Ovary (tissue), 9 donors: ENCODE results near the gene RGS9. TPM values are rescaled to one million over a fixed set of nuclear protein-coding genes. Genes with fewer than 3 reads are reported as not detected.

Source experiments
- DNase-seq, 5 donors: peaks; one replicate each; pipeline ENCODE4 v3.0.0-alpha.2; 2019 to 2020
- H3K27ac ChIP-seq, 2 donors: fragments of 200-600 bp; one replicate each; pipeline versions ENCODE4 v1.5.1 to v1.8.0; 2019 to 2022
- H3K27me3 ChIP-seq: fragments of 200-600 bp; one replicate; pipeline ENCODE4 v1.8.0; 2022
- H3K36me3 ChIP-seq: fragments of 200-600 bp; sonication (generic); one replicate; pipeline ENCODE4 v1.5.1; 2019
- H3K4me1 ChIP-seq: one replicate; pipeline ENCODE4 v1.8.1; 2013; ENCODE audit warnings: mild to moderate bottlenecking, moderate library complexity; ENCODE audit not compliant: insufficient read depth
- H3K4me3 ChIP-seq: fragments of 200-600 bp; sonication (generic); one replicate; pipeline ENCODE4 v1.5.1; 2017
- H3K9me3 ChIP-seq, 2 donors: fragments of 200-600 bp in 1 of 2; sonication (generic) in 1 of 2; one replicate each; pipeline versions ENCODE4 v1.5.1 to v1.8.1; 2013 to 2019; ENCODE audit warnings: mild to moderate bottlenecking in 1 of 2, moderate library complexity in 1 of 2
- CTCF ChIP-seq, 3 donors: fragments of 450-650 bp in 2 of 3; fragments of 200-600 bp in 1 of 3; IDR thresholded peaks; one replicate each; pipeline versions ENCODE4 v1.5.1 to v1.8.0; 2016 to 2022; ENCODE audit warnings: antibody characterized with exemption in 3 of 3, mild to moderate bottlenecking in 1 of 3
- EP300 ChIP-seq: sonication (generic); formaldehyde crosslinking; IDR thresholded peaks from one replicate; pipeline ENCODE4 v1.6.1; 2017; ENCODE audit warnings: antibody characterized with exemption
- POLR2A ChIP-seq: fragments of 450-650 bp; IDR thresholded peaks from one replicate; pipeline ENCODE4 v1.6.1; 2017; ENCODE audit warnings: antibody characterized with exemption, mild to moderate bottlenecking, moderate library complexity
- WGBS, 3 donors: extraction: QIAGEN DNeasy Blood & Tissue Kit in 1 of 3; methylation state at CpG; one replicate each; pipeline versions ENCODE4 v1.1.5 to v1.1.7; 2013 to 2017; 5-methylcytosine and 5-hydroxymethylcytosine counted together
- intact Hi-C, 4 donors: fragments of 100-400 bp; cut with DNase I; formaldehyde crosslinking; loops; one replicate each; pipeline versions ENCODE4 v1.11.0 to v1.15.1; 2022 to 2023
- polyA plus RNA-seq, 2 donors: library from polyadenylated mRNA; stranded (reverse); fragments of 200-250 nt in 1 of 2; fragments of 350-450 nt in 1 of 2; fragmentation: Illumina TruSeq in 1 of 2; extraction: RNeasy Lipid Tissue Mini Kit (QIAGEN cat#74804) in 1 of 2; gene quantifications; one replicate each; pipeline ENCODE4 v1.2.3, GENCODE V29; 2013 to 2014
- total RNA-seq, 7 donors: library from RNA; depleted of rRNA in 2 of 7; stranded (reverse); fragments of >200 nt in 2 of 7; fragmentation: NEBNext Ultra II Directional in 3 of 7; extraction: Animal tissue kit (Norgen Biotek cat#: 25700) in 3 of 7; gene quantifications; one replicate each; pipeline versions ENCODE4 v1.1.0 to v1.2.4, GENCODE V29; 2016 to 2023
- donor health status: DM: no; HTN: no; CAD: no; lungs with moderate emphysema.
- donor health status: DM: no; HTN: no; CAD: no.
- donor health status: Bipolar disorder and iron deficiency.
- donor health status: DM: yes; HTN: yes; CAD: no.
- donor health status: DM: no; HTN: no; CAD: no.
- donor health status: DM: yes; HTN: yes; CAD: no.

The RGS9 gene
- total and polyA plus RNA-seq, 9 donors = 5.3 to 15.7 (median 9.1) TPM

- H3K36me3 ChIP-seq = no peaks in the 10 kb centered on the region
- peak; percentile 82 to 87 (median 85) for DNase-seq
- 4 to 6% (median 5%) methylated on average over 46 to 53 of the region's 55 CpGs for WGBS, 3 donors
- peak overlapping the region; percentile 70 to 83 for H3K27ac ChIP-seq
- H3K27me3 ChIP-seq = no peaks in the 10 kb centered on the region
- intact Hi-C loops = no loop called here
- H3K4me3 ChIP-seq = peak overlapping the region; percentile 51
- peaks cover 4% of the 10 kb centered on the region for H3K4me1 ChIP-seq
- H3K9me3 ChIP-seq = no peaks in the 10 kb centered on the region
- TF ChIP-seq CTCF (IDR thresholded peaks at IDR 0.05) (no peak), POLR2A (peak; percentile 32)
These were observed 14.1 kb upstream of the RGS9 start for GRCh38 chr17:65122836-65123756.

GRCh38 chr17:65123757-65124675 lies 13.2 kb upstream of the RGS9 start:
- TF ChIP-seq POLR2A (no peak), EP300 (no peak), CTCF (IDR thresholded peaks at IDR 0.05) (no peak)
- Histone ChIP-seq H3K4me1 (peaks cover 4% of the 10 kb centered on the region), H3K27ac (peak overlapping the region in 1 of 2 donors; percentile 83), H3K27me3 (no peaks in the 10 kb centered on the region), H3K9me3 (no peaks in the 10 kb centered on the region), H3K4me3 (no peak overlapping the region), H3K36me3 (no peaks in the 10 kb centered on the region)
- intact Hi-C loops = no loop called here
- WGBS, 3 donors = 67 to 72% (median 68%) methylated on average over 9 of the region's 9 CpGs
- DNase-seq = no peak

GRCh38 chr17:65130832-65131231 lies 6.3 kb upstream of the RGS9 start:
- Histone ChIP-seq H3K27me3 (no peaks in the 10 kb centered on the region), H3K36me3 (no peaks in the 10 kb centered on the region), H3K27ac (no peak overlapping the region), H3K4me1 (no peaks in the 10 kb centered on the region), H3K9me3 (no peaks in the 10 kb centered on the region), H3K4me3 (no peak overlapping the region)
- intact Hi-C loops = loop anchor here in 1 of 4 donors (10.0 kb wide), 1 partner anchor 156 kb away; no protein-coding TSS in a partner anchor
- DNase-seq = no peak
- 60 to 64% (median 60%) methylated on average over 5 of the region's 5 CpGs for WGBS, 3 donors
- TF ChIP-seq CTCF (IDR thresholded peaks at IDR 0.05) (no peak), EP300 (no peak), POLR2A (no peak)

- 67 to 69% (median 68%) methylated on average over 6 of the region's 6 CpGs for WGBS, 3 donors
- intact Hi-C loops = loop anchor here in 1 of 4 donors (10.0 kb wide), 1 partner anchor 156 kb away; no protein-coding TSS in a partner anchor
- Histone ChIP-seq H3K9me3 (no peaks in the 10 kb centered on the region), H3K27ac (no peak overlapping the region), H3K4me3 (no peak overlapping the region), H3K36me3 (no peaks in the 10 kb centered on the region), H3K4me1 (no peaks in the 10 kb centered on the region), H3K27me3 (no peaks in the 10 kb centered on the region)
- TF ChIP-seq POLR2A (no peak), CTCF (IDR thresholded peaks at IDR 0.05) (no peak), EP300 (no peak)
- no peak for DNase-seq
These were observed 5.9 kb upstream of the RGS9 start for GRCh38 chr17:65131240-65131639.
